HFFc6 (cell line): ENCODE data around the gene CCDC102A. TPM values are rescaled to one million over a fixed set of nuclear protein-coding genes. Genes with fewer than 3 reads are reported as not detected.
A peak's percentile ranks its signal among the peaks of the same experiment; 100 is the strongest.

Experiments used
- DNase-seq: peaks from one replicate; pipeline ENCODE4 v3.0.0-alpha.2; 2018
- H3K27ac Mint-ChIP-seq: 2 replicates; pipeline ENCODE4 v1.8.0; 2020; ENCODE audit warnings: mild to moderate bottlenecking, mixed read lengths
- H3K27me3 Mint-ChIP-seq: 2 replicates; pipeline ENCODE4 v1.8.0; 2021; ENCODE audit warnings: mild to moderate bottlenecking, moderate library complexity, mixed read lengths; ENCODE audit not compliant: insufficient read depth
- H3K36me3 Mint-ChIP-seq: 2 replicates; pipeline ENCODE4 v1.8.0; 2021; ENCODE audit warnings: low read depth, mixed read lengths
- H3K4me1 Mint-ChIP-seq: 2 replicates; pipeline ENCODE4 v1.8.0; 2020; ENCODE audit warnings: low read depth, mixed read lengths
- H3K4me3 Mint-ChIP-seq: 2 replicates; pipeline ENCODE4 v1.8.0; 2020; ENCODE audit warnings: mild to moderate bottlenecking, moderate library complexity, mixed read lengths
- H3K9me3 Mint-ChIP-seq: 2 replicates; pipeline ENCODE4 v1.8.0; 2020; ENCODE audit warnings: mild to moderate bottlenecking, mixed read lengths
- CTCF ChIP-seq: fragments of 200-600 bp; sonication (generic); IDR thresholded peaks from 2 replicates; pipeline ENCODE4 v1.5.0; 2021; ENCODE audit warnings: antibody characterized with exemption, mild to moderate bottlenecking
- long read RNA-seq: library from polyadenylated mRNA; unstranded; transcript quantifications from one replicate; pipeline ENCODE4 v2.0.0, GENCODE V29; 2019
- total RNA-seq, 6 experiments: library from RNA; stranded (reverse); fragmentation: NEBNext Ultra II Directional; extraction: Animal tissue kit (Norgen Biotek cat#: 25700); gene quantifications; 2 replicates in 1 of 6; 3 replicates in 5 of 6; pipeline ENCODE4 v1.2.3, GENCODE V29; 2021

CCDC102A gene
- total RNA-seq: 1 to 10 TPM; 3.6 to 4.6 (median 4.1) TPM
- long read RNA-seq, partial matches to known transcripts: 1 of 1 reads
- long read RNA-seq, other reads (novel, unspliced or antisense): 0 of 1 reads

- peak within 1 kb of the TSS; percentile 93 for H3K4me3 Mint-ChIP-seq
- peak within 1 kb of the TSS; percentile 62; the same call in 1 of the 2 replicates for H3K27ac Mint-ChIP-seq
- no peak for TF ChIP-seq CTCF
- peaks cover 35% of the 10 kb centered on the region for H3K27me3 Mint-ChIP-seq
- peaks cover 30% of the 10 kb centered on the region for H3K4me1 Mint-ChIP-seq
- no peaks in the 10 kb centered on the region for H3K9me3 Mint-ChIP-seq
- no peaks in the 10 kb centered on the region for H3K36me3 Mint-ChIP-seq
- DNase-seq: no peak
Measured at GRCh38 chr16:57536306-57537193, at the start of gene CCDC102A. Gene CCDC102A, minus strand, starts transcription at chr16:57536571. Its CDS starts 7,394 bp downstream, at chr16:57529177.

GRCh38 chr16:57585051-57585687, 48.8 kb upstream of the CCDC102A start:
- TF ChIP-seq CTCF: no peak
- DNase-seq: no peak
- Mint-ChIP-seq H3K9me3 (no peaks in the 10 kb centered on the region), H3K36me3 (no peaks in the 10 kb centered on the region), H3K27ac (no peak overlapping the region), H3K4me1 (peaks cover 2% of the 10 kb centered on the region), H3K4me3 (no peak overlapping the region), H3K27me3 (peaks cover 21% of the 10 kb centered on the region)

GRCh38 chr16:57579361-57579665, 42.9 kb upstream of the CCDC102A start:
- Mint-ChIP-seq H3K9me3 (no peaks in the 10 kb centered on the region), H3K36me3 (no peaks in the 10 kb centered on the region), H3K27ac (no peak overlapping the region), H3K27me3 (peaks cover 37% of the 10 kb centered on the region), H3K4me3 (no peak overlapping the region), H3K4me1 (no peaks in the 10 kb centered on the region)
- no peak for TF ChIP-seq CTCF
- DNase-seq: no peak

- no peak for DNase-seq
- H3K36me3 Mint-ChIP-seq: no peaks in the 10 kb centered on the region
- no peak overlapping the region for H3K4me3 Mint-ChIP-seq
- H3K9me3 Mint-ChIP-seq: no peaks in the 10 kb centered on the region
- TF ChIP-seq CTCF: no peak
- H3K27me3 Mint-ChIP-seq: peaks cover 34% of the 10 kb centered on the region
- no peaks in the 10 kb centered on the region for H3K4me1 Mint-ChIP-seq
- no peak overlapping the region for H3K27ac Mint-ChIP-seq
Measured at GRCh38 chr16:57578521-57579360, 42.4 kb upstream of the CCDC102A start.

- no peak for TF ChIP-seq CTCF
- Mint-ChIP-seq H3K4me3 (no peak overlapping the region), H3K9me3 (no peaks in the 10 kb centered on the region), H3K4me1 (peaks cover 7% of the 10 kb centered on the region; the same call in 1 of the 2 replicates), H3K27me3 (peaks cover 29% of the 10 kb centered on the region), H3K27ac (no peak overlapping the region), H3K36me3 (no peaks in the 10 kb centered on the region)
- DNase-seq: no peak
Measured at GRCh38 chr16:57577691-57578224, 41.4 kb upstream of the CCDC102A start.
